NCI-H1092 treated with DMSO at 0.1 percent for 48 hours (cell line): Measurements from ENCODE around the gene IGLL5.

ENCODE experiments used
- DNase-seq: peaks from one replicate; lab custom pipeline; 2025; lab: John Stamatoyannopoulos, UW

Gene IGLL5

DNA sequence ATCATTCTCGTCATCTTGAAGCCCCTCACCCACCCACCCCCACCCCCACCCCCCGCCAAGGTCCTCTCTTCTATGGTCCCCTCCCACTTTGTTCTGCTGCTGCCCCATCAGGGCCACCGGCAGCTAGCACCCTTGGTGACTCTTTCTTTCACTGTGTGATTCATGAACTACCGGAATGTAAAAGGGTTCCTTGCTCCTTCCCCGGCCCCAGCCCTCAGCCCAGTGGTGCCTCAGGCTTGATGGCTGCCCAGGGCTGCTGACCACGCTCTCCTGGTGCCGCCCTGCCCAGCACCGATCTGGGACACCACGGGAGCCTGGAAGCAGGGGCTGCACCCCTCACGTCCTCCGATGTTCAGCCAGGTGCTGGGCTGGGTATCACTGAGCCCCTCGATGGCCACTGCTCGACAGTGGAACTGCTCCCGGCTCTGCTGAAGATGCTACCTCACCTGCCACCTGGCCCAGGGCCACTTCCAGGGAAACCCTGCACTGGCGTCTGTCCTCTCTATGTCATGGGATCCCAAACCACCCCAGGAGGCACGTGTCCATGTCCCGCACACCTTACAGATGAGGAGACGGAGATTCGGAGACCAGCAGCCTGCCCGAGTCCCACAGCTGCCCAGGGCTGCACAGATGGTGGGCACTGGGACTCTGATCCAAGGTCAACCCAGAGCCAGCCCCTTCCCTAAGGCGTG, 39.7 kb downstream of the IGLL5 start:
- DNase-seq = no peak

DNA sequence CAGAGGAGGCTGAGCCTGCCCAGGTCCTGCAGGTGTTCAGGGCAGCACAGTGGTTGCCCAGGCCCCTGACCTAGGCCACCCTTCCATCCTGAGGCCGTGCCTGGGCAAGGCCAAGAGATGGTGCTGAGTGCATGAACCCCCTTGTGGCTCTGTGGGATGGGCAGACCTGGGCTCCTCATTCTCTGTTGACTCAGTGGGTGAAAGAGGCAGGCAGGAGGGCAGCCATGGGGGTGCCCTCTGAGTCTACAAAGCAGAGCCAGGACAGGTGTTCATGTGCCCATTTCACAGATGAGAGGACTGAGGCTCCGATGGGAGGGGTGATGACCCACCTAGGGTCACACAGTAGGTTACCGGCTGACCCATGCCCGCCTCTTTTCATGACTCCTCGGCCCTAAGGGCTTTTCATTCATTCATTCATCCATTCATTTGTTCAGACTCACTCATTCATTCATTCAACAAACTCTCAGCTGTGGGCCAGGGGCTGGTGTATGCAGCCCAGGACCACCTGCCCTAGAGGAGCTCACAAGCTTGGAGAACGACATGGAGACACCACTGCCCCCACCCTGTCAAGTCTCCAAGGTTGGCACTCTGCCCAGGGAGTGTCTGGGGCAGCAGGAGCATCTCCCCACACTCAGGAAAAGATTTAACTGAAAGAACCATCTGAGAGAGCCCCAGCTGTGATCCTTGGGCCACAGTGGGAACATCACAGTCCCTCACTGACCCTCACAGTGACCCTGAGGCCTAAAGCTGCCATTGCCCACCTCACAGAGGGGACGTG, 40.5 kb downstream of the IGLL5 start:
- no peak for DNase-seq

GRCh38 chr22:22928666-22929380, 41.2 kb downstream of the IGLL5 start:
- DNase-seq = no peak

GRCh38 chr22:22929381-22930221, 42.0 kb downstream of the IGLL5 start:
- no peak for DNase-seq

- DNase-seq = no peak
Observed at GRCh38 chr22:22930222-22930497, 42.5 kb downstream of the IGLL5 start.

DNA sequence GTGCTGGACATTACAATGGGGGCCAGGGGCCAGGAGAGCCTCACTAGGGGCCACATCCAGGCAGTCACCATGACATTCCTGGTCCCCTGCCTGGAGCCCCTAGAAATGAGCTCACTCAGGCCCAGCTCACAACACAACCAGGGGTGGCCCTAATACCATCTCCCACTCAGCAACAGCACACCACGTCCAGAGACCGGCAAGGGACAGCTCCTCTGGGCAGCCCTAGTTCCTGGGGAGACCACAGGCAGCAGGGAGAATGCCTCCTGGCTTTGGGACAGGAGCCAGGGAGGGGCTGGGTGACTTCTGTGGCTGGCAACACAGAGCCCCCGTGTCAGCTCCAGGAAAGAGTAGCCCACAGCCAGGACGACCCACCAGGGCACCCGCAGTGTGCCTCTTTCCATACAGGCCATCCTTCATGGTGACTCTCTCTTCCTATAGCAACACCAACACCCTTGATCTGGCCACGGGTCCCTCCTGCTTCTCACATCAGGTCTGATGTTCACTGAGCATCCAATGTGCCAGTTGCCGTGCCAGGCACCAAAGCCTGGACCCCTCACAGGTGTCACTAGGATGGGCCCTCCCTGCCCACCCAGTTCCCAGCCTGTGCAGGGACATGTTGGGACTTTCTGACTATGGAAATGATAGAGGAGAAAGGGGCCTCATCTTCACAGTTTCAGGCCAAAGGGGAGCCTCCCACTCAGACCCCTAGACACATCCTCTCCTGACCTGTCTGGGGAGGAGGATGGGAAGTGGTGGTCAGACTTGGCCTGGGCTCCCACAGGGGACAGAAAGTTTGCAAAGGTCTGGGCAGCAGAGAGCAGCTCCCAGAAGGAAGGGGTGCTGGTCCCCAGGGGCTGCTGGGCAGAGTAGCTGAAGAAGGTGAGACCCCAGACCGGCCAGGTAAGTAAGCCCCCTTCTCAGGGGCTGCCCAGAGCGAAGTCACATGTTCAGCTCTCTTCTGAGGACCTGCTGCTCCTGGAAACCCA, 43.2 kb downstream of the IGLL5 start:
- DNase-seq = no peak

GRCh38 chr22:22931557-22932270, 44.1 kb downstream of the IGLL5 start:
- no peak for DNase-seq

DNA sequence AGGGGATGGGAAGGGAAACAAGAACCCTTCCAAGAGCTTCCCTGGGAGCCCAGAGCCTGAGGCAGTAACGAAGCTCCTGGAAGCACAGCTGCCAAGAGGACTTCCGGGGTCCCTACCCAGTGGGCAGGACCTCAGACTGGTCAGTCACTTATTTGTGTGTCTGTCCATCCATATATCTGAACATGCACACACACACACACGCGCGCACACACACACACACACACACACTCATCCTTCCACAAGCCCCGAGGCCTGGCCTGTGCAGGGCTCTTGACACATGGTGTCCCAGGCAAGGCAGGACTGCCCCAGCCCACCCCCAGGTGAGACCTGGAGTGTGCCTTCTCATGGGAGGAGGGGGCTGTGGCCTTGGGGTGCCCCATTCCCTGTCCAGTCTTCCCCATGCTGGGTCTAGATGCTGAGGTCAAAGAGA, 44.9 kb downstream of the IGLL5 start:
- no peak for DNase-seq

DNA sequence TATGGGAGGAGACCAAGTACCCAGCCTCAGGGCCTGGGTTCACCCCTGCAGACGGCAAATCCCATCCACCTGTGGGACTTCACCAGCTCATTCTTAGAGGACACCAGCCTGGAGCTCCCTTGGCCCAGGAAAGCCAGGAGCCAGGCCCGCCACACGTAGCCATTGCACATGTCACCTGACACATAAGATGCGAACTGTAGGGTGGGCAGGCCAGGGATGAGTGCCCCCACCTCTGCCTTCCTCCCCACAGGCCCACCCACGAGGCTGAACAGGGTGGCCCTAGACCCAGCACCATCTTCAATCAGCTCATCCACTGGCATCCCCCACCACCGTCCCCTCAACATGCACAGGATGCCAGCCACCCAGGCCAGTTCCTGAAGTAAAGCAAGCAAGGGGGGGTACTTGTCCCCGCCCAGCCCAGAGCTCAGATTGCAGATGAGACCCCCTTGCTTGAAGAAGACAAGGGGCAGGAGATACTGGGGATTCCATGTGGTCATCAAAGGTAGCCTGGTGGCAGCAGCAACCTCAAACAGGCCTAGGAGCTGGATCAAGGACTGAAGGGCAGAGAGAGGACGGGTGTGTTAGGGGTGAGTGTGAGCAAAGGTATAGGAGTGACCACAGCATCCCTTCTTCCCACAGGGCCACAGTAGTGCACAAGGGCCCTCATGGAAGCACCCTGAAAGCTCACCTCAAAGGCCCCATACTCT, 45.6 kb downstream of the IGLL5 start:
- no peak for DNase-seq

GRCh38 chr22:22933807-22934542, 46.4 kb downstream of the IGLL5 start:
- DNase-seq = no peak

DNA sequence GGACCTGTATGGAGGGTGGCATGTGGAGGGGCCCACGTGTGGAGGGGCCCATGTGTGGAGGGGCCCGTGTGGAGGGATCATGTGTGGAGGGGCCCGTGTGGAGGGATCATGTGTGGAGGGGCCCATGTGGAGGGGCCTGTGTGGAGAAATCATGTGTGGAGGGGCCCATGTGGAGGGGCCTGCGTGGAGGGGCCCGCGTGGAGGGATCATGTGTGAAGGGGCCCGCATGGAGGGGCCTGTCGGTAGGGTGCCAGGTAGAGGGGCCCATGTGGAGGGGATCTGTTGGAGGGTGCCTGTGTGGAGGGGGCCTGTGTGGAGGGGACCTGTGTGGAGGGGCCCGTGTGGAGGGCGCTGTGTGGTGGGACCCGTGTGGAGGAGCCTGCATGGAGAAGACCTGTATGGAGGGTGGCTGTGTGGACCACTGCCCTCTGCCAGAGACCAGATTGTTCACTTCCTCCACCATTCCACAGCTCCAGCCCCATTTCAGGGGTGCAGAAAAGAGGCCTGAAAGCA, 47.0 kb downstream of the IGLL5 start:
- DNase-seq = no peak

- no peak for DNase-seq
Observed at GRCh38 chr22:22935056-22935545, 47.5 kb downstream of the IGLL5 start.

GRCh38 chr22:22935546-22936157, 48.0 kb downstream of the IGLL5 start:
- no peak for DNase-seq

GRCh38 chr22:22936180-22936914, 48.7 kb downstream of the IGLL5 start:
- DNase-seq = no peak

DNA sequence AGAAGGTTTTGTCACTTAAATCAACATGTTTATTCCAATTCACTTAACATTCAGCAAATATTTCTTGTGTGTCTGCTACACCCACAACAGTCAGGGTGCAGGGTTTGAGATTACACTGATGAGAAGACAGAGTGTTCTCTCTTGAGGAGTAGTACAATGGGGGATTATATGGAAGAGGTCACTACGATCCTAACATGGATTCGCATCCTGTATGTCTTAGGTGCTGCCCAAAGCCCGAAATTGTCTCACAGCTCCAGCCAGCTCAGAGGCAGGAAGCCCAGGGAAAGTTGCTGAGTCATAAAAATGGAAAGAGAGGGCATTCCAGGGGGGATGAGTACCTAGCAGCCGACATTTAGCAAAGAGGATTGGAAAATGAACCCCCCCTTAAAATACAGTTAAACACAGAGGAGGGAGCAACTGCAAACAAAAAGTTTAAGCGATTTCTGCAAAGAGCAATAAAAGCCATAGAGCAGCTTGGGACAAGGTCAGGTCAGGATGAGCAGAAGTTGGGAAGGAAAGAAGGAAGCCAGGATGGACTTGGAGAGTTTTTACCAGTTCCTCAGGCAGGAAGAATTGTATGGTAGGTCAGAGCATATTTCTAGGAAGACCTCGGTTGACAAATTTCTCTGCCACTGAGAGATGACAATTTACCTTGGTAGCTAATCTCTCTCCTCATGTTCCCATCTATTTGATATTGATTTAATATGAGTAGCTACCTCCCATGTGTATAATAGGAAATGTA, 49.5 kb downstream of the IGLL5 start:
- DNase-seq = no peak

GRCh38 chr22:22937894-22938480, 50.4 kb downstream of the IGLL5 start:
- no peak for DNase-seq
